HCT116 (cell line): ENCODE data around the gene MOB2.

ENCODE experiments used
- CBX3 ChIP-seq: IDR thresholded peaks from 2 replicates; pipeline ENCODE4 v1.6.1; 2012; ENCODE audit warnings: low read depth
- CTCF ChIP-seq, 3 experiments: fragments of 200-600 bp in 1 of 3; sonication (generic) in 1 of 3; IDR thresholded peaks in 2 of 3; conservative IDR thresholded peaks in 1 of 3; 2 replicates each; pipeline ENCODE4 v1.5.1; 2012 to 2017; ENCODE audit warnings: low read depth in 2 of 3, low read length in 2 of 3, antibody characterized with exemption in 1 of 3, borderline replicate concordance in 1 of 3, control low read depth in 1 of 3, mild to moderate bottlenecking in 1 of 3, mixed read lengths in 1 of 3, mixed run types in 1 of 3, moderate library complexity in 1 of 3; ENCODE audit not compliant: insufficient read depth in 1 of 3
- EGR1 ChIP-seq: IDR thresholded peaks from 2 replicates; pipeline ENCODE4 v1.6.1; 2012; ENCODE audit warnings: low read depth
- POLR2A ChIP-seq: IDR thresholded peaks from 2 replicates; pipeline ENCODE4 v1.7.0; 2011; ENCODE audit warnings: borderline replicate concordance; ENCODE audit not compliant: insufficient read depth, insufficient read length; ENCODE audit errors: extremely low read depth
- REST ChIP-seq: IDR thresholded peaks from 2 replicates; pipeline ENCODE4 v1.6.1; 2012; ENCODE audit warnings: low read depth
- YY1 ChIP-seq: IDR thresholded peaks from 2 replicates; pipeline ENCODE4 v1.6.1; 2011; ENCODE audit warnings: low read length, low read depth, moderate library complexity, mild to moderate bottlenecking; ENCODE audit not compliant: insufficient replicate concordance; ENCODE audit errors: extremely low read depth
- ZFX ChIP-seq: fragments of 450-650 bp; IDR thresholded peaks from 2 replicates; pipeline ENCODE4 v1.6.1; 2017
- ZNF274 ChIP-seq: fragments of 200-500 bp; sonication (Bioruptor generic); IDR thresholded peaks from 2 replicates; pipeline ENCODE4 v1.6.1; 2014; ENCODE audit warnings: mild to moderate bottlenecking, low read depth, low read length, inconsistent platforms
- TF ChIP-seq, protein P1 (sequence below): IDR thresholded peaks from 2 replicates; pipeline ENCODE4 v1.6.1; 2012

DNA sequence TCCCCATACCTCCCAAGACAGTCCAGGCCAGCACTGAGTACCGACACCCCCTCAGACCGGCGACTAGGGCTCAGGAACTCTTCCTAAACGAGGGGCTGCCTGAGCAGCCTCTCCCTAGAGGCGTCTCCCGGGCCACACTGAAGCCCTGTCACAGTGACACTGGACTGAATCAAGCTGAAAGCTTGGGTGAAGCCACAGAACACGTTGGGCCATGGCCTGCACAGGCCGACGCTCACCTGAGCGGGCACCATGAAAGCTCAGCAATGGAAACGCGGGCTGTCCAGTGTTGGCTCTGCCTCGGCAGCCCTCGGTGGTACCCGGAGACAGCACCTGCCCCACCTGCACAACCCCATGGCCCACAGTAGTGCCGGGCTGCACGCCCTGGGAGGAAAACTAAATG is 42.7 kb upstream of the MOB2 start:
- TF ChIP-seq, protein P1, sequence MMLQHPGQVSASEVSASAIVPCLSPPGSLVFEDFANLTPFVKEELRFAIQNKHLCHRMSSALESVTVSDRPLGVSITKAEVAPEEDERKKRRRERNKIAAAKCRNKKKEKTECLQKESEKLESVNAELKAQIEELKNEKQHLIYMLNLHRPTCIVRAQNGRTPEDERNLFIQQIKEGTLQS = no peak
- TF ChIP-seq POLR2A = no peak
- TF ChIP-seq CBX3 = no peak
- no peak for TF ChIP-seq CTCF (IDR thresholded peaks at IDR 0.05 in 2 of 3, conservative IDR thresholded peaks at IDR 0.05 in 1 of 3; ENCODE audit: borderline replicate concordance in 1 of 3, insufficient read depth in 1 of 3, low read depth in 2 of 3, low read length in 2 of 3)
- no peak for TF ChIP-seq ZFX
- TF ChIP-seq YY1 = no peak
- no peak for TF ChIP-seq REST
- TF ChIP-seq EGR1 = no peak
- TF ChIP-seq ZNF274 = no peak
